GM19467 (cell line): Measurements from ENCODE around the gene RASA2.

ENCODE experiments used
- ATAC-seq: cut with Tn5 transposase; IDR thresholded peaks from one replicate; pipeline ENCODE4 v1.9.1; 2021; ENCODE audit warnings: mild to moderate bottlenecking, moderate library complexity; ENCODE audit not compliant: unreplicated experiment

RASA2 gene, protein sequence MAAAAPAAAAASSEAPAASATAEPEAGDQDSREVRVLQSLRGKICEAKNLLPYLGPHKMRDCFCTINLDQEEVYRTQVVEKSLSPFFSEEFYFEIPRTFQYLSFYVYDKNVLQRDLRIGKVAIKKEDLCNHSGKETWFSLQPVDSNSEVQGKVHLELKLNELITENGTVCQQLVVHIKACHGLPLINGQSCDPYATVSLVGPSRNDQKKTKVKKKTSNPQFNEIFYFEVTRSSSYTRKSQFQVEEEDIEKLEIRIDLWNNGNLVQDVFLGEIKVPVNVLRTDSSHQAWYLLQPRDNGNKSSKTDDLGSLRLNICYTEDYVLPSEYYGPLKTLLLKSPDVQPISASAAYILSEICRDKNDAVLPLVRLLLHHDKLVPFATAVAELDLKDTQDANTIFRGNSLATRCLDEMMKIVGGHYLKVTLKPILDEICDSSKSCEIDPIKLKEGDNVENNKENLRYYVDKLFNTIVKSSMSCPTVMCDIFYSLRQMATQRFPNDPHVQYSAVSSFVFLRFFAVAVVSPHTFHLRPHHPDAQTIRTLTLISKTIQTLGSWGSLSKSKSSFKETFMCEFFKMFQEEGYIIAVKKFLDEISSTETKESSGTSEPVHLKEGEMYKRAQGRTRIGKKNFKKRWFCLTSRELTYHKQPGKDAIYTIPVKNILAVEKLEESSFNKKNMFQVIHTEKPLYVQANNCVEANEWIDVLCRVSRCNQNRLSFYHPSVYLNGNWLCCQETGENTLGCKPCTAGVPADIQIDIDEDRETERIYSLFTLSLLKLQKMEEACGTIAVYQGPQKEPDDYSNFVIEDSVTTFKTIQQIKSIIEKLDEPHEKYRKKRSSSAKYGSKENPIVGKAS

GRCh38 chr3:141486746-141487520 is at the start of gene RASA2:
RASA2 (plus strand) TSS chr3:141487027; CDS start chr3:141487084, 57 bp downstream.
- ATAC-seq = peak; percentile 56

DNA sequence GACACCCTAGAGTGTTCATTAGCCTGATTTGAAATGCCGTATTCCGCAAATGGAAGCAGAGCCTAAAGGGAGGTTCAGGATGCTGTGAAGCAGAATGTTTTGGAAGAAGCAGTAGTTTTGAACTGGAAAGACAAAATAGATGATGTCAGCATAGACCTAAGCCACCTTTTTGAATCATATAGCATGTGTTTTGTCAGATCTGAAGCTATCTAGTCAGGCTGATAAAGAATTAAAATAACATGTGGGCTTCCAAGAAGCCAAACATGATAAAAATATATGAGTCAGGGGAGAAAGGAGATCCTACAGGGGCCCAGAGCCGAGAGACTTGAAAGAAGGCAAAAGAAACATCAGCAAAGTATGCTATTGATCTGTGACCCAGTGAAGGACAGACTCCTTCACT is 47.2 kb upstream of the RASA2 start:
- ATAC-seq = no peak

DNA sequence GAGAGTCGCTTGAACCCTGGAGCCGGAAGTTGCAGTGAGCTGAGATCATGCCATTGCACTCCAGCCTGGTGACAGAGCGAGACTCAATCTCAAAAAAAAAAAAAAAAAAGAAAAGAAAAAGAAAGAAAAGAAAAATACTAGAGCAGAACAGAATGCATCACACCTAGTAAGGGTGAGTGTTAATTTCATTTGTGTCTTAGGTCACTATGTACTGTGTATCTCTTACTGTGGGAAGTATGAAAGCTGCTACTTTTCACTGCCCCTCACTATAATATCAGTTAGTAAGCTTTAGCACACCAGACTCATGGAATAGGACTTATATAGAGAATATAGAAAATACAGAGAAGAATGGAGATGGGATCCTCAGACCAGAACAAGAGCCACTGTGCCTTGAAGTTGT is 45.9 kb upstream of the RASA2 start:
- peak; percentile 20 for ATAC-seq

DNA sequence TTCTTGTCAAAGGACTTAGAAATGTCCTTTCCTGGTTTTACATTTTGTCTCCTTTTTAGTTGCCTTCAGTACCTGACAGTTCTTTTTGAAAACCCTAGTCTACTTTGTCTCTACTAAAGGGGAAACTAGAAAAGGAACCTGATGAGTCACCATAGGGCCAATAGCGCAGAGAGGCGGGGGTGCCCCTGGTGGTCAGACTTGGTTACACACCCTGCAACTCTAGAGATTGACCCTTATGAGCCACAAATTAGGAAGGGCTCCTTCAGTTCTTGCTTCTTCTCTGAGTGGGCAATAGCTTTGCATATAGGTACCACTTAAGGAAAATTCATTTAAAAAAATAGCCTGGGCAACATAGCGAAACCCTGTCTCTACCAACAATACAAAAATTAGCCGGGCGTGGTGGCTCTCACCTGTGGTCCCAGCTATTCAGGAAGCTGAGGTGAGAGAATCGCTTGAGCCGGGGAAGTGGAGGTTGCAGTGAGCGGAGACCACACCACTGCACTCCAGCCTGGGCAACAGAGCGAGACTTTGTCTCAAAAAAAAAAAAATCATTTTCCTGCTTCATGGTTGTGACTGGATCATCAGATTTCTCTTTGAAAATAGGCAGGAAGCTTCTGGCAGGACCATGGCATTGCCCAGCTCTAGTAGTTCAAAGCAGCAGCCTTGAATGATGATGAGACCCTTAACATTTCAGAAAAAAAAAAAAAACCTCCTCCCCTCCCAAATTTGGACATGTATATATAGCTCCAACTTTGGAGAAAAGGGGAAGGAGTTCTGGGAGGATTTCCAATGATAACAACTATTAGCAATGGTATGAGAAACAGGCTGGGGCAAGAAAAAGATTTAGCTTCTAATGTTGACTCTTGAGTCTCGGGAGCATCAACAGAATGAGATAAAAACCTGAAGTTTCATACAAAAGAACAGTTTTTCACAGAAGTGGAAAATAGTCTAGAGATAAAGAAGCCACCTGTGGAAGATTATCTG is 45.2 kb upstream of the RASA2 start:
- peak; percentile 79 for ATAC-seq

DNA sequence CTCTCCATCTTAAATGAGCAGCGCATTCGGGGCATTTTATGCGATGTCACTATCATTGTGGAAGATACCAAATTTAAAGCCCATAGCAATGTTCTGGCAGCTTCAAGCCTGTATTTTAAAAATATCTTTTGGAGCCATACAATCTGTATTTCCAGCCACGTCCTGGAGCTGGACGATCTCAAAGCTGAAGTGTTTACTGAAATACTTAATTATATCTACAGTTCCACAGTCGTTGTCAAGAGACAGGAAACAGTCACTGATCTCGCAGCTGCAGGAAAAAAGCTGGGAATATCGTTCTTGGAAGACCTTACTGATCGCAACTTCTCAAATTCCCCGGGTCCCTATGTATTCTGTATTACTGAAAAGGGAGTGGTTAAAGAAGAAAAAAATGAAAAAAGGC is 44.4 kb upstream of the RASA2 start:
- ATAC-seq = no peak

- ATAC-seq = no peak
Observed at GRCh38 chr3:141442914-141443313, 43.9 kb upstream of the RASA2 start.

GRCh38 chr3:141444586-141445285 is 42.1 kb upstream of the RASA2 start:
- no peak for ATAC-seq

- ATAC-seq = no peak
Observed at GRCh38 chr3:141445990-141446389, 40.8 kb upstream of the RASA2 start.

DNA sequence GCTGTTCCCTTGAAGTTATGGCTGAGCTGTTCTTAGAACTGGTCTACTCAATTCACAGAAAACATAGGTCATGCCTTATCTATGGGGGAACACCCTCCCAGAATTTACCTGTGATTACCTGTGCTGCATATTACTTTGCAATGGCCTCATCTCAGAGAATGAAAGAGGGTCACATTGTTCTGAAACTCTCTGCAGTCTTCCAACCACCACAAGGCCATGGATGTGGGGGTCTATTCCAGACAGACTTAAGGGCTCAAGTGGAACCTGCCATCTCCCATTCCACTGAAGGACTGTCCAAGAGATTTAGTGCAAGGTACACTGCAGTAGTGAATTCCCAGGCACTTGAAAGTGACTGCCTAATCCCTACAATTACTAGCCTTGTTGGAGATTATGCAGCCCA is 40.1 kb upstream of the RASA2 start:
- no peak for ATAC-seq

- ATAC-seq = no peak
Observed at GRCh38 chr3:141447383-141447782, 39.4 kb upstream of the RASA2 start.

DNA sequence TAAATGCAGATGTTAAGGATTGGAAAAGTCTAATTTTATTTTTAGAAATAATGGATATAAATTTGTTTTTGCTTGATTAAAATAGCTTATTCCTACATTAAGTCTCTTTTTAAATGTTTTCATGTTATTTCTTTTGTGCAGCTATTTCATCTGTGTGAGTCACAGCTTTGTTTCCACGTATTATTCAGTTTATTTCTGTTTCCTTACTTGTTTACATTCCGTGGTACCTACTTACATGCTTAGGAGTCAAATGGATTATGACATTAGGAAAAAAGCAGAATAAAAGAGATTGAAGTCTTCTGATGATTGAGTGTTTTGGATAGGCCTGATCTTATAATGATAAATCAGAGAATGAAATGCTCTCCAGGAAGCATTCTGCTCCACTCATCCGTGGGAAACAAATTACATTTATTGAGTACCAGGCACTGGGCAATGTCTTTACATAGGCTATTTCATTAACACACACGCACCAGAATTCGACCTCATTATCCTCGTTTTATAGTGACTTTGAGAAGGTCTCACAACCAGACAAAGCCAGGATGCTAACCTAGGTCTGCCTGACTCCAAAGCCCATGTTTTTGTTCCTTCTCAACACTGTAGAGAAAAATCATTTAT is 38.1 kb upstream of the RASA2 start:
- no peak for ATAC-seq

GRCh38 chr3:141449424-141449823 is 37.4 kb upstream of the RASA2 start:
- ATAC-seq = no peak

- no peak for ATAC-seq
Observed at GRCh38 chr3:141450727-141451375, 36.0 kb upstream of the RASA2 start.

- ATAC-seq = peak; percentile 68
Observed at GRCh38 chr3:141452045-141452444, 34.8 kb upstream of the RASA2 start.

DNA sequence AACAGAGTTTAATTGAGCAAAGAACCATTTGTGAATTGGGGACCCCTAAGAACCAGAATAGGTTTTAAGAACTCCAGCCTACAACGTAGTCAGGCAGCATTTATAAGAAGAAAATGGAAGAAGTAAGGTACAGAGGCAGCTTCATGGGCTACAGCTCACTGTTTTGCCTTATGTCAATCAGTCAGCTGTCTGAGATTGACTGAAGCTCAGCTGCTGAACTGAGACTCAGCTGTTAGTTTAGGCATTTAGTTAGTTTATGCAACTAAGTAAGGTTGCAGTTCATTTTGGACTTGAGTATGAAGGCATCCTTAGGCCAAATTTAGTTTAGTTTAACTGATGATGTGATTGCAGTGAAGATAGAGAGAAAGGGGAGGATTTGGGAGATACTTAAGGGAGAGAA is 34.1 kb upstream of the RASA2 start:
- ATAC-seq = no peak

- no peak for ATAC-seq
Observed at GRCh38 chr3:141454054-141454453, 32.8 kb upstream of the RASA2 start.

DNA sequence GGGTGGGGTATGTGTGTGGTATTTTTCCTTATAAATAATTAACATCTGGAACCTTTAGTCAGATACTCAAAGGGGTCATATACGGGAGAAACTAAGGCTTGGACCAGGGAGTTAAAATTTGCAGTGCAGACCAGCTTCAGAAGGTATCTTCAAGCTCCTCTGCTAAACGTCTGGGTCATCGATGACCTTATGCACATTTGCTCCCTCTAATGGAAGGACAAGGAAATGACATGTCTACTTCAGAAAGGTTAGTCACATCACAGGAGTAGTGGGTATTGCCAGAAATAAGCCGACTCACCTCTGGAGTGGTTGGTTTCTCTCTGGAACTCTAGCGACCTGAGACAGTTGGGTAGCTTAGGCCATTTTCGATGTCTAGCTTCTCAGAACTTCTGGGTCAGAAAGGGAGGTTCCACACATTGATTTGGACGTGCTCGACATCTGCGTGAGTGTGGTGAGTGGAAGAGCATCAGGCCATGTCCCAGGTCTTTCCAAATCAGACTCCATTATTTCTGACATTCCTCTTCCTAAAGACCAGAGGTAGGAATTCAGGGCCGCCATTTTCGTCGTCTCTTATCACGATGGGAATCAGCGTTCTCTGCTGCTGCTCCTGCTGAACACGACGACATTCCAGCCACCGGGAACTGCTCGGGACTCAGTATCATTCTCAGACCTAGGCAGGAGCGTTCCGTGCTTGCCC is 31.8 kb upstream of the RASA2 start:
- no peak for ATAC-seq
